ENCODE measurements around the gene SIGLEC15.

DNA sequence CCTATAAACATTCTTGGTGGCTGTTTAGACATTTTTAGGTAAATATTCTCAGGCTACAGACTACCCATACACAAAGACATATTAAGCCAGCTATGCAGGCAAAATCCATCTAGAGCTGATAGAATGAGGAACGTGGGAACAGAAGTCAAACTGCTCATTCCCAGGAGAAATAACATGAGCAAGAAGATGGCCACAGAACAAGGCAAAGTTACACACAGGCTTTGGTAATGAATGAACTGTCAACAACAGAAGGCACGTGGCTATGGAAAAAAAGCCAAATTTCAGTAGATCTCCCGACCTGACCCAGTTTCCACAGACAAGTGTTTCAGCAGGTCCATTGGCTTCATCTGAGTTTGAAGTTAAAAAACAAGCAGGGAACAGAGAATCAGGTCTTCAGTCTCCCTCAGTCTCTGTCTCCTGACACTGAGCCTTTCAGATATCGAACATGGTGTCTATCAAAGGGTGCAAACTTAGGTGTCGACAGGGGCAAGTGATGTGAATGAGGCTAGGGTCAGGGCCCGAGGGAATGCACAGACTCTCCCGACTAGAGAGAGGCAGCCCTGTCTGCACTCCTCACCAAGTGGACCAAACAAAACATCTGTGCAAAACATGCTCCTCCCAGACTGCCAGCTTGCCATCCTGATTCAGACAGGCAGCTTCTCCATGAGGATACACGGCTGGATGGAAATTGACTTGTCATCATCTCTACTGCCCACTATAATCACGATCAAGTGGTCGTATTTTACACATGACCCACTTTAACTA lies 25.9 kb downstream of the SIGLEC15 start:
- TF ChIP-seq CTCF (IDR thresholded peaks at IDR 0.05) (no peak), POLR2A (IDR thresholded peaks at IDR 0.05) (no peak)
